Right lobe of liver (tissue), 6 donors: Measurements from ENCODE around the gene GOLIM4. TPM values are rescaled to one million over a fixed set of nuclear protein-coding genes. Genes with fewer than 3 reads are reported as not detected.

Source experiments
- ATAC-seq, 4 donors: fragments of 200-7000 bp; cut with Tn5 transposase; one replicate each; pipeline ENCODE4 v1.9.1; 2020; ENCODE audit warnings: mild to moderate bottlenecking in 4 of 4, moderate library complexity in 4 of 4
- DNase-seq, 3 donors: peaks; one replicate each; pipeline ENCODE4 v3.0.0-alpha.2; 2020
- H3K27ac ChIP-seq, 3 donors: fragments of 200-600 bp; one replicate each; pipeline ENCODE4 v1.8.0; 2022
- H3K27me3 ChIP-seq, 2 donors: fragments of 200-600 bp; one replicate each; pipeline ENCODE4 v1.8.0; 2022
- H3K36me3 ChIP-seq, 4 donors: fragments of 200-600 bp; sonication (generic) in 1 of 4; one replicate each; pipeline versions ENCODE4 v1.5.1 to v1.8.0; 2017 to 2022; ENCODE audit warnings: control low read depth in 1 of 4
- H3K4me1 ChIP-seq, 4 donors: fragments of 200-600 bp; sonication (generic) in 1 of 4; one replicate each; pipeline versions ENCODE4 v1.5.1 to v1.8.0; 2017 to 2022; ENCODE audit warnings: control low read depth in 1 of 4
- H3K4me3 ChIP-seq, 3 donors: fragments of 200-600 bp; one replicate each; pipeline ENCODE4 v1.8.0; 2022
- H3K9me3 ChIP-seq, 4 donors: fragments of 200-600 bp; sonication (generic) in 1 of 4; one replicate each; pipeline versions ENCODE4 v1.5.1 to v1.8.0; 2017 to 2022; ENCODE audit warnings: control low read depth in 1 of 4
- CTCF ChIP-seq, 4 donors: fragments of 200-600 bp in 3 of 4; fragments of 450-650 bp in 1 of 4; IDR thresholded peaks; one replicate each; pipeline versions ENCODE4 v1.5.1 to v1.8.0; 2016 to 2022; ENCODE audit warnings: antibody characterized with exemption in 4 of 4, mild to moderate bottlenecking in 2 of 4
- POLR2A ChIP-seq: fragments of 450-650 bp; IDR thresholded peaks from one replicate; pipeline ENCODE4 v1.6.1; 2017; ENCODE audit warnings: antibody characterized with exemption, mild to moderate bottlenecking
- WGBS: methylation state at CpG from one replicate; pipeline ENCODE4 v1.1.6; 2018; ENCODE audit warnings: low coverage, low lambda C conversion rate; ENCODE audit not compliant: insufficient coverage; ENCODE audit errors: missing lambda C conversion rate; 5-methylcytosine and 5-hydroxymethylcytosine counted together
- intact Hi-C, 2 donors: fragments of 100-400 bp; cut with DNase I; formaldehyde crosslinking; loops; one replicate each; pipeline versions ENCODE4 v1.11.2 to v1.14.1; 2022
- total RNA-seq, 6 experiments: library from RNA; depleted of rRNA in 2 of 6; stranded (reverse); fragments of >200 nt in 2 of 6; fragmentation: NEBNext Ultra II Directional in 3 of 6; extraction: Animal tissue kit (Norgen Biotek cat#: 25700) in 3 of 6; gene quantifications; one replicate each; pipeline versions ENCODE4 v1.1.0 to v1.2.4, GENCODE V29; 2016 to 2023
- donor health status: DM: no; HTN: yes; CAD: no.
- donor health status: DM: no; HTN: no; CAD: no.
- donor health status: DM: no; HTN: no; CAD: no.
- donor health status: DM: no; HTN: yes; CAD: no.
- donor health status: DM: no; HTN: yes; CAD: no.

Gene GOLIM4
- total RNA-seq, 6 experiments from 2014 or later, result 33.3 to 44.9 (median 36.6) TPM

GRCh38 chr3:168091302-168091858, 4.3 kb downstream of the GOLIM4 start:
- H3K4me1 ChIP-seq, result peaks cover 0 to 61% (median 22%) of the 10 kb centered on the region in 4 donors
- peak overlapping the region in 2 of 3 donors; percentile 22 to 63 for H3K4me3 ChIP-seq
- no peaks in the 10 kb centered on the region for H3K36me3 ChIP-seq
- intact Hi-C loops, result no loop called here
- TF ChIP-seq POLR2A (no peak), CTCF (IDR thresholded peaks at IDR 0.05) (no peak)
- H3K27ac ChIP-seq, result peak overlapping the region in 2 of 3 donors; percentile 34 to 94
- WGBS, result 30% methylated on average over 3 of the region's 3 CpGs
- H3K27me3 ChIP-seq, result no peaks in the 10 kb centered on the region
- no peak for DNase-seq
- no peaks in the 10 kb centered on the region for H3K9me3 ChIP-seq
- ATAC-seq, result peak in 3 of 4 donors; percentile 7 to 33 (median 7)

- Histone ChIP-seq H3K9me3 (no peaks in the 10 kb centered on the region), H3K4me1 (peaks cover 0 to 62% (median 22%) of the 10 kb centered on the region in 4 donors), H3K36me3 (no peaks in the 10 kb centered on the region), H3K27ac (peak overlapping the region in 1 of 3 donors; percentile 94), H3K27me3 (no peaks in the 10 kb centered on the region), H3K4me3 (no peak overlapping the region)
- 60% methylated on average over 6 of the region's 6 CpGs for WGBS
- DNase-seq, result no peak
- ATAC-seq, result no peak
- intact Hi-C loops, result no loop called here
- TF ChIP-seq POLR2A (no peak), CTCF (IDR thresholded peaks at IDR 0.05) (no peak)
Observed at GRCh38 chr3:168090306-168091085, 5.2 kb downstream of the GOLIM4 start.

- Histone ChIP-seq H3K27ac (peak overlapping the region in 1 of 3 donors; percentile 94), H3K4me1 (peaks cover 0 to 62% (median 22%) of the 10 kb centered on the region in 4 donors)
Observed at GRCh38 chr3:168089179-168089771, 6.4 kb downstream of the GOLIM4 start.

More at GRCh38 chr3:168089179-168089771, 6.4 kb downstream of the GOLIM4 start:
- H3K9me3 ChIP-seq, result no peaks in the 10 kb centered on the region
- 68% methylated on average over 4 of the region's 4 CpGs for WGBS
- intact Hi-C loops, result no loop called here
- H3K27me3 ChIP-seq, result no peaks in the 10 kb centered on the region
- ATAC-seq, result no peak
- TF ChIP-seq POLR2A (no peak), CTCF (IDR thresholded peaks at IDR 0.05) (no peak)
- no peaks in the 10 kb centered on the region for H3K36me3 ChIP-seq
- no peak for DNase-seq
- no peak overlapping the region for H3K4me3 ChIP-seq
